GM20431 (cell line): ENCODE data around the gene CNPY3.
"Not testable (repeated sequence)": the region's sequence is repeated elsewhere in the genome, so short reads cannot be mapped to it uniquely, and the experiment has no call there.

Experiments
- in situ Hi-C: fragments of 300-500 bp; cut with MseI, MboI; formaldehyde crosslinking; loops from one replicate; pipeline ENCODE4 v1.15.0; 2020; ENCODE audit warnings: low sequenced_read_pairs; ENCODE audit not compliant: unreplicated experiment

CNPY3 gene

GRCh38 chr6:42928986-42929820 is at the start of gene CNPY3:
Gene CNPY3, plus strand, starts transcription at chr6:42929480. Its CDS starts 91 bp downstream, at chr6:42929571.
- in situ Hi-C loops = no loop called here

- in situ Hi-C loops = not testable (repeated sequence)
These were observed 49.0 kb upstream of the CNPY3 start for GRCh38 chr6:42880240-42880817.

GRCh38 chr6:42880871-42881270 is 48.4 kb upstream of the CNPY3 start:
- in situ Hi-C loops = not testable (repeated sequence)

- in situ Hi-C loops = no loop called here
These were observed 43.6 kb upstream of the CNPY3 start for GRCh38 chr6:42885702-42886101.

- in situ Hi-C loops = not testable (repeated sequence)
These were observed 41.1 kb upstream of the CNPY3 start for GRCh38 chr6:42888201-42888600.

DNA sequence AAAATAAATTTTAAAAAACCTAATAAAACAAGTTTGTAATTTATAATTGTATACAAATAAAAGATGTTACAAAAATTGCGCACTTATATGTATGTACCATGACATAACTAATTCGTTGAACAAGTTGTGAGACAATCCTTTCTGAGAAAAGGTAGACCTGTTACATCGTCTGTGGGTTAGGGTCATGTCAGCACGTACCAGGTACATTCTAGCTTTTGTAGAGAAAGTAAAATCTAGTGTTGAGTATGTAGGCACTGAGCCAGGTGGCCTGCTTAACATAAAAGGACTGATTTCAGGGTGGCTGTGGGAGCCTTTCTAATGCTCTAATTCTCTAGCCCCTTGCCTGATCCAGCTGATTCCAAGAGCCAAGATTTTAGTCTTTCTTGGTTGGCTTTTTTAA is 39.5 kb upstream of the CNPY3 start:
- in situ Hi-C loops = no loop called here

DNA sequence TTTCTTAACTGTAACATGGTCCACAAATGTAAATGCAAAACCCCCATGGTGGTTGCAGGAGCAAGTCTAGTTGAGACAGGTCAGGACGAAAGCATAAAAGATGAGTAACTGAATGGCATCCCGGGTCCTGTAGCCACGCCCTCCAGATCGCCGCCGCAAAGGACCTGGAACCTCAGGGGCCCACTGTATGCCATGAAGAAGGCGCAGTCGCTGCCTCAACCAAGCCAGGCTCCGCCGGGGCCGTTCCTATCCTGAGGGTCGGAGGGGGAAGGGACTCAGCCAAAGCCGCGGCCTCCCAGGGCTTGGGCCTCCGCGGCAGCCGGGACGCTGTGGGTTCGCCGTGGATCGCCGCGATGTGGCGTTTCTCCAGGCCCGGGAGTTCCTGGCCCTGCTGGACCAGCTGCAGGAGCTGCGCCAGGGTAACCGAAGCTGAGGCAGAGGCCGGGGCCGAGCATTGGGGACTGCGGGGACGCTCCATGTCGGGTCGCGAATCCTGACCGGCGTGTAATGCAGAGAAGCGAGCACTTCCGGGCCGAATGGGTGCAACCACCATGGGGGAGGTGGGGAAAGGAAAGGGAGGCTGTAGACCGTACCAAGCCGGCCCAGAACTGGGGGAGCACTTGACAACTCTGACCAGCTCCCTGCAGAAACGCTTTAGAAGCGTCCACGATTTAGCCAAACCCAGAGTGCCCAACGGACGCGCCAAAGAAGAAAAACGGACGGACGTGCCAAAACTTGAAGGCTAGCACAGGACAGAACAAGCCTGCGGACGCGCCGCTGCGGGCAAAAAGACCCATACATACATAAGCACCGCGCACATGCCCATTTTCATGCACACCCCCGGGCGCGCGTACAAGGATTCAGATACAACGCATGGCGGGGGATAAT is 38.7 kb upstream of the CNPY3 start:
- in situ Hi-C loops = no loop called here

DNA sequence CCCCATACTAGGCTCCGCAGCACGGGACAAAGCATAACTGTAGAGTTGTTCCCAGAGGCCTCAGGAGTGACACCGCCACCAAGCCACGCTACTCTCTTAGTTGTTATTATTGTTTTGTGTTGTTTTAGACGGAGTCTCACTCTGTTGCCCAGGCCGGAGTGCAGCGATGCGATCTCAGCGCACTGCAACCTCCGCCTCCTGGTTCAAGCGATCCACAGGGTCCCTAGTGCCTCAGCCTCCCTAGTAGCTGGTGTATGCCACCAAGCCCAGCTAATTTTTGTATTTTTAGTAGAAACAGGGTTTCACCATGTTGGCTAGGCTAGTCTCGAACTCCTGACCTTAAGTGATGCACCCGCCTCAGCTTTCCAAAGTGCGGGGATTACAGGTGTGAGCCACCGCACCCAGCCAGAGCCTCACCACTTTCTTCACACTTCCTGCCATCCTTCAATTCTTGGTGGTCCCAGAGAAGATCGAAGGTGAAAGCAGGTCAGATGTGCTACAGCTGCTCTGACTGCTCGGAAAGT is 38.0 kb upstream of the CNPY3 start:
- in situ Hi-C loops = no loop called here

GRCh38 chr6:42894041-42894828 is 35.0 kb upstream of the CNPY3 start:
- in situ Hi-C loops = not testable (repeated sequence)

DNA sequence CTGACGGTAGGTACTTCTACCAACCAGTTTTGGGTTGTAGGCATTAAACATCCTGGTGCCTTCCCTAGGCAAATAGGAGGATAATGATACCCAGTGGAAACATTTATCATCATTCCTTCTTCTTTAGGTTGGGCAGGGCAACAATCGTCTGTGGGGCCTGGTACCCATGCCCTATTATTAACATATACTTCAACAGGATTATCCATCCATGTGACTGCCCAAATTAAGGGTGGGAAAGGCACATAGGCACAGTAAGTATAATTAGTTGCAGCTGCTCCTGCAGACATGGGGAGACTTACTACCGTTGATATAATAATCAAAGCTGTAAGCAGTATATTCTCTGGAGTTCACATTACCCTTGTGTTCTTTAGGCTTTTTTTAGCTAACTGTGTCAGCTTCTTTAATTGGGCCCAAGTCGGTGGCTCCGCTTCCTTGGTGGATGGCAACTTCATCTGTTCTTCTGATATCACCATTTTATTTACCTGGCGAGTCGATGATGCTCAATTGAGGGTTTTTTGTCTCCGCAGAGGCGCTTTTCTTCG is 33.0 kb upstream of the CNPY3 start:
- in situ Hi-C loops = no loop called here

DNA sequence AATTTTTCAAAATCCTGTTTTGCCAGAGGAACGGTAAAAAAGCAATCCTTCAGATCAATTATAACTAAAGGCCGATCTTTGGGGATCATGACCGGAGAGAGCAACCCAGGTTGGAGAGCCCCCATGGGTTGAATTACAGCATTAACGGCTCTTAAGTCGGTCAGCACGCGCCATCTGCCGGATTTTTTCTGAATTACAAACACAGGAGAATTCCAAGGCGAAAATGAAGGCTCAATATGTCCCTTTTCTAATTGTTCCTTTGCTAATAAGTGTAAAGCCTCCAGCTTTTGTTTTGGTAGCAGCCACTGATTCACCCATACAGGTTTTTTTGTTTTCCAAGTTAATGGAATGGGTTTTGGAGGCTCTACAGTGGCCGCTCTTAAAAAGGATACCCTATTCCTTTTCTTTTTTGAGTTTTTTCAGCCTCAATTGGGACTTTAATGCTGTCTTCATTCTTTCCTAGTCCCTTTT is 30.4 kb upstream of the CNPY3 start:
- in situ Hi-C loops = no loop called here

DNA sequence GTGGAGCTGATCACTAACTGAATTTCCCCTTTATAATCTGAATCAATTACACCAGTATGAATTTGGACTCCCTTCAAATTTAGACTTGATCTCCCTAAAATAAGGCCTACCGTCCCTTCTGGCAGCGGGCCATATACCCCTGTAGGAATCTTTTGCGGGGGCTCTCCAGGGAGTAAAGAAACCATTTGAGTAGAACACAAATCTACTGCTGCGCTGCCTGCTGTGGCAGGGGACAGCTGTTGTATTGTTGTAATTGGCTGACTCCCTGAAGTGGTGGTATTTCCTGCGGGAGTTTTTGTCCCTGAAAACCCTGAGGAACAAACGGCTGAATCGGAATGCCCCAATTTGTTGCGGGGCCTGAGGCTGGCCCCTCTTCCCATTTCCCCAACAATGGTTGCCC is 29.4 kb upstream of the CNPY3 start:
- in situ Hi-C loops = loop anchor here (25.0 kb wide), 1 partner anchor 237 kb away; no protein-coding TSS in a partner anchor

DNA sequence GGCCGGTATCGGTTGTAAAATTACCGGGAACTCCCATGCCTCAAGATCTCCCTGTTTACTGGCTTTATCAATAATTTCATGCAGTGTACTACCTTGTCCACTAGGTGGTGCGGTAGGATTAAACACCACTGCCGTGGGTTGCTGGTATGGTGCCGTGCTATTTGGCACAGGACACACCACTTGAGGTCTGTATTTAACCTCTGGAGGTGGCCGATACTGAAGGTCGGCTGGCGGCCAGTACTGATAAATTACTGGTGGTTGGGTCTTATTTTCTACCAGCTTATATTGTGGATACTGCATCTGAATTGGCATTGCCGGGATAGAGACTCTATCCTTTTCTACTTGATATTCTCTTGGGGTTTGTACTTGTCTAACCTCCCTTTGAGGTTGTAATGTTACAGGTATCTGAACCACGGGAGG is 27.7 kb upstream of the CNPY3 start:
- in situ Hi-C loops = loop anchor here (25.0 kb wide), 1 partner anchor 236 kb away; no protein-coding TSS in a partner anchor

DNA sequence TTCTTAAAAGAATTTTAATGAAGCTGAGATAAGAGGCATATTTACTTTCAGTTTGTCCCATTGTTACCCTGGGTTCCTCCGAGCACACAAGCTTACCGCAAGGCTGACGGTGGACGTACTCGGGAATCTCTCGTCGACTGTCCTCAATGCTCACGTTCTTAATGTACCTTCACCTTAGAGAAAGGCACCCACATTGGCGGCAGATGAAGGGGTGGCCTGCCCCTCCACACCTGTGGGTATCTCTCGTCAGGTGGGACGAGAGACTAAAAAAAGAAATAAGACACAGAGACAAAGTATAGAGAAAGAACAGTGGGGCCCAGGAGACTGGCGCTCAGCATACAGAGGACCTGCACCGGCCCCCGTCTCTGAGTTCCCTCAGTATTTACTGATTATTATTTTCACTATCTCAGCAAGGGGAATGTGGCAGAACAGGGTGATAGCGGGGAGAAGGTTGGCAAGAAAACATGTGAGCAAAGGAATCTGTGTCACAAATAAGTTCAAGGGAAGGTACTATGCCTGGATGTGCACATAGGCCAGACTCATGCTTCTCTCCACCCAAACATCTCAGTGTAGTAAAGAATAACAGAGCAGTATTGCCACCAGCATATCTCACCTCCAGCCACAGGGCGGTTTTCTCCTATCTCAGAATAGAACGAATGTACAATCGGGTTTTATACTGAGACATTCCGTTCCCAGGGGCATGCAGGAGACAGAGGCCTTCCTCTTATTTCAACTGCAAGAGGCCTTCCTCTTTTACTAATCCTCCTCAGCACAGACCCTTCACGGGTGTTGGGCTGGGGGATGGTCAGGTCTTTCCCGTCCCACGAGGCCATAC is 26.6 kb upstream of the CNPY3 start:
- in situ Hi-C loops = loop anchor here (25.0 kb wide), 1 partner anchor 235 kb away; no protein-coding TSS in a partner anchor

GRCh38 chr6:42904467-42904866 is 24.8 kb upstream of the CNPY3 start:
- in situ Hi-C loops = loop anchor here (25.0 kb wide), 1 partner anchor 233 kb away; no protein-coding TSS in a partner anchor

- in situ Hi-C loops = loop anchor here (25.0 kb wide), 1 partner anchor 230 kb away; no protein-coding TSS in a partner anchor
These were observed 21.9 kb upstream of the CNPY3 start for GRCh38 chr6:42907336-42907735.

DNA sequence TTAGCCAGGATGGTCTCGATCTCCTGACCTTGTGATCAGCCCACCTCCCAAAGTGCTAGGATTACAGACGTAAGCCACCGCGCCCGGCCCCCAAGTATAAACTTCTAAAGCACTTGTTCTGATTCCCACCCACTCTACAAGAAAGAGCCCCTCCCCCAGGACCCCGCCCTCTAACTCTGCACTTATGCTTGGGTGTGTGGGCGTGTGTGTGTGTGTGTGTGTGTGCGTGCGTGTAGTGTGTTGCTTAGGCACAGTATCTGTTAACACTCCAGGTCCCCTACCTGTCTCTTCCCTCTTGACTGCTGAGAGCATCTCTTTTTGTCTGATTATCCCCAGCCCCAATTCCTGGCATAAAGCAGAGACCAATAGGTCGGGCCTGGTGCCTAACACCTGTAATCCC is 19.4 kb upstream of the CNPY3 start:
- in situ Hi-C loops = loop anchor here (25.0 kb wide), 1 partner anchor 227 kb away; no protein-coding TSS in a partner anchor
